GM12878 (cell line): ENCODE data around the gene CIAO1. TPM values are rescaled to one million over a fixed set of nuclear protein-coding genes. Genes with fewer than 3 reads are reported as not detected.

Experiments used
- ATAC-seq: fragments of 200-7000 bp; cut with Tn5 transposase; 3 replicates; pipeline ENCODE4 v1.9.1; 2020; ENCODE audit warnings: mild to moderate bottlenecking, moderate library complexity
- BruUV-seq: library from RNA; stranded (reverse); fragments of 400-500 nt; replicated peaks from 2 replicates; lab custom pipeline; 2021; lab: Mats Ljungman, UMichigan
- CTCF ChIA-PET: fragments of 300-600 bp; sonication (Branson Sonifier 250); formaldehyde crosslinking; extraction: SDS; loops from one replicate; lab custom pipeline; 2021; ENCODE audit warnings: inconsistent platforms; lab: Yijun Ruan, JAX
- POLR2A ChIA-PET: fragments of 350-600 bp; formaldehyde crosslinking; extraction: SDS; loops from one replicate; lab custom pipeline; 2021; ENCODE audit warnings: inconsistent platforms; lab: Charles Lee
- RAD21 ChIA-PET: fragments of 300-600 bp; sonication (Branson Sonifier 250); formaldehyde crosslinking; loops from one replicate; lab custom pipeline; 2023; ENCODE audit warnings: antibody characterized with exemption; ENCODE audit not compliant: unreplicated experiment; lab: Charles Lee
- SMC1A ChIA-PET: fragments of 300-600 bp; sonication (Branson Sonifier 250); formaldehyde crosslinking; loops from one replicate; lab custom pipeline; 2023; ENCODE audit not compliant: unreplicated experiment, uncharacterized antibody; lab: Charles Lee
- DNase-seq: peaks from one replicate; pipeline ENCODE4 v3.0.0-alpha.2; 2011; ENCODE audit warnings: low read depth, low spot score
- FAIRE-seq: peaks from 3 replicates; lab custom pipeline; 2011; peaks lifted over from hg19 to GRCh38; lab: Jason Lieb, UNC
- H2AFZ ChIP-seq: 2 replicates; pipeline ENCODE4 v1.6.0; 2011; ENCODE audit warnings: low read depth, low read length, control low read depth; ENCODE audit not compliant: control insufficient read depth
- H3K27ac ChIP-seq: 2 replicates; pipeline ENCODE4 v1.5.1; 2011; ENCODE audit warnings: control low read depth; ENCODE audit not compliant: control insufficient read depth, insufficient read depth
- H3K27me3 ChIP-seq, 2 experiments: replicated peaks in 1 of 2; 2 replicates each; pipeline versions ENCODE4 v1.6.0 to v1.6.1; 2011; ENCODE audit warnings: low read length in 1 of 2; ENCODE audit not compliant: control insufficient read depth in 2 of 2, insufficient read depth in 2 of 2
- H3K36me3 ChIP-seq, 2 experiments: 2 replicates each; pipeline ENCODE4 v1.5.1; 2011; ENCODE audit warnings: low read length in 1 of 2; ENCODE audit not compliant: control insufficient read depth in 2 of 2, insufficient read depth in 2 of 2
- H3K4me1 ChIP-seq: 2 replicates; pipeline ENCODE4 v1.6.1; 2011; ENCODE audit warnings: mild to moderate bottlenecking, low read length, moderate library complexity, mixed read lengths; ENCODE audit not compliant: control insufficient read depth, insufficient read depth
- H3K4me2 ChIP-seq: 2 replicates; pipeline ENCODE4 v1.6.0; 2011; ENCODE audit warnings: control low read depth; ENCODE audit not compliant: control insufficient read depth, insufficient read depth
- H3K4me3 ChIP-seq: fragments of 200-600 bp; sonication (generic); 2 replicates; pipeline ENCODE4 v1.5.1; 2016
- H3K79me2 ChIP-seq: 2 replicates; pipeline ENCODE4 v1.6.0; 2011; ENCODE audit warnings: low read length; ENCODE audit not compliant: control insufficient read depth, insufficient read depth
- H3K9ac ChIP-seq: 2 replicates; pipeline ENCODE4 v1.8.0; 2011; ENCODE audit warnings: low read length, control low read depth, mixed read lengths; ENCODE audit not compliant: control insufficient read depth, insufficient read depth
- H3K9me3 ChIP-seq: replicated peaks from 3 replicates; pipeline ENCODE4 v1.5.1; 2011; ENCODE audit warnings: mild to moderate bottlenecking, low read length; ENCODE audit not compliant: control insufficient read depth, insufficient read depth
- H4K20me1 ChIP-seq: 2 replicates; pipeline ENCODE4 v1.6.0; 2011; ENCODE audit not compliant: control insufficient read depth, insufficient read depth
- GATAD2B ChIP-seq: fragments of 450-650 bp; conservative IDR thresholded peaks from 2 replicates; pipeline ENCODE4 v1.6.1; 2017; ENCODE audit warnings: low read depth, mild to moderate bottlenecking, moderate library complexity
- NR2F1 ChIP-seq: fragments of 450-650 bp; conservative IDR thresholded peaks from 2 replicates; pipeline ENCODE4 v1.6.1; 2017; ENCODE audit warnings: mild to moderate bottlenecking
- POLR2A ChIP-seq: IDR thresholded peaks from 2 replicates; pipeline ENCODE4 v1.6.1; 2011; ENCODE audit warnings: low read depth, mild to moderate bottlenecking, low read length
- POLR2AphosphoS5 ChIP-seq: IDR thresholded peaks from 2 replicates; pipeline ENCODE4 v1.6.1; 2011; ENCODE audit warnings: mild to moderate bottlenecking, low read length, inconsistent platforms
- RAD21 ChIP-seq: IDR thresholded peaks from 2 replicates; pipeline ENCODE4 v1.6.1; 2011; ENCODE audit warnings: mild to moderate bottlenecking, low read depth, low read length, moderate library complexity; ENCODE audit not compliant: insufficient read depth
- STAT1 ChIP-seq: fragments of 450-650 bp; conservative IDR thresholded peaks from 2 replicates; pipeline ENCODE4 v1.6.1; 2014; ENCODE audit warnings: antibody characterized with exemption, mild to moderate bottlenecking
- ZNF24 ChIP-seq: fragments of 450-650 bp; IDR thresholded peaks from 2 replicates; pipeline ENCODE4 v1.6.1; 2017; ENCODE audit warnings: antibody characterized with exemption, mild to moderate bottlenecking
- WGBS: methylation state at CpG from one replicate; pipeline ENCODE4 v1.1.6; 2016; ENCODE audit warnings: low lambda C conversion rate; ENCODE audit not compliant: insufficient replicate concordance, insufficient coverage; ENCODE audit errors: missing lambda C conversion rate; 5-methylcytosine and 5-hydroxymethylcytosine counted together
- in situ Hi-C: fragments of 300-500 bp; cut with MboI; formaldehyde crosslinking; loops from 9 replicates; pipeline ENCODE4 v1.14.3; 2018; ENCODE audit warnings: mixed read lengths
- intact Hi-C: fragments of 100-400 bp; cut with micrococcal nuclease; formaldehyde crosslinking; loops from one replicate; pipeline ENCODE4 v1.14.2; 2022; ENCODE audit not compliant: unreplicated experiment
- polyA plus RNA-seq, 11 experiments: library from polyadenylated mRNA; depleted of rRNA in 4 of 11; unstranded in 6 of 11; stranded (reverse) in 5 of 11; fragments of >200 nt; fragmentation: Nextera tagmentation in 4 of 11; fragmentation: Illumina TruSeq in 1 of 11; extraction: Ambion mirVana in 4 of 11; extraction: Trizol in 1 of 11; gene quantifications; 1 replicate in 1 of 11; 2 replicates in 10 of 11; pipeline versions ENCODE4 v1.2.1 to v1.2.3, GENCODE V29; 2011 to 2016; ENCODE audit warnings: inconsistent platforms in 2 of 11, missing spikeins in 2 of 11, low read depth in 1 of 11
- total RNA-seq, 4 experiments: library from RNA; depleted of rRNA in 3 of 4; stranded (reverse); fragments of >200 nt in 3 of 4; fragmentation: Illumina TruSeq in 1 of 4; extraction: Trizol in 1 of 4; gene quantifications; 2 replicates each; pipeline versions ENCODE4 v1.2.1 to v1.2.3, GENCODE V29; 2013 to 2021
- TF ChIP-seq, protein P1 (sequence below): fragments of 450-650 bp; IDR thresholded peaks from 2 replicates; pipeline ENCODE4 v1.6.1; 2017; ENCODE audit warnings: mild to moderate bottlenecking, moderate library complexity
- TF ChIP-seq, protein P2 (sequence below): IDR thresholded peaks from 2 replicates; pipeline ENCODE4 v1.6.1; 2012; ENCODE audit warnings: low read depth, low read length, improper control_type of control experiment
- TF ChIP-seq, protein P3 (sequence below): IDR thresholded peaks from 2 replicates; pipeline ENCODE4 v1.6.1; 2012; ENCODE audit warnings: mild to moderate bottlenecking, low read depth, low read length
- TF ChIP-seq, protein P4 (sequence below): fragments of 450-650 bp; formaldehyde crosslinking; IDR thresholded peaks from 2 replicates; pipeline ENCODE4 v1.4.0; 2022; ENCODE audit warnings: mild to moderate bottlenecking, moderate library complexity

Gene CIAO1
- total and polyA plus RNA-seq, 10 of the 15 experiments (the other 5 are each of a cell fraction or from before 2014, with no cell fraction given), result 8.3 to 89.4 (median 63.4) TPM

DNA sequence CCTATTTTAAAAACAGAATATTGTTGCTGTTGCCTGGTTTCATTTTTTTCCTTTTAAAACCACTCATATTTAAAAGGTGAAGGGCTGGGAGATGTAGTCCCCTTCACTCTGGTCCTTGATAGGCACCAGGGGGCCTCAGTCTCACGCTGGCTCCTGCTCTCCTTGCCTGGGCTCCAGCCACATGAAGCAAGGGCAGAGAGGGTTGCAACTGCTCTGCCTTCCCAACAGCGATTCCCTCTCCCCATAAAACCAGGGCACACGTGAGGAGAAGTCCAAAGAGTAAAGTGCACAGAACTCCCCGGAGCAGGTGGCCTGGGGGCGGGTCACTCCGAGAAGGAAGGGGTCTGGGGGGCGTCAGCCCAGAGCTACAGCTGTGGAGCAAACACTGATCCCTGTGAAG is 13.0 kb upstream of the CIAO1 start (continued):
- TF ChIP-seq, protein P1, sequence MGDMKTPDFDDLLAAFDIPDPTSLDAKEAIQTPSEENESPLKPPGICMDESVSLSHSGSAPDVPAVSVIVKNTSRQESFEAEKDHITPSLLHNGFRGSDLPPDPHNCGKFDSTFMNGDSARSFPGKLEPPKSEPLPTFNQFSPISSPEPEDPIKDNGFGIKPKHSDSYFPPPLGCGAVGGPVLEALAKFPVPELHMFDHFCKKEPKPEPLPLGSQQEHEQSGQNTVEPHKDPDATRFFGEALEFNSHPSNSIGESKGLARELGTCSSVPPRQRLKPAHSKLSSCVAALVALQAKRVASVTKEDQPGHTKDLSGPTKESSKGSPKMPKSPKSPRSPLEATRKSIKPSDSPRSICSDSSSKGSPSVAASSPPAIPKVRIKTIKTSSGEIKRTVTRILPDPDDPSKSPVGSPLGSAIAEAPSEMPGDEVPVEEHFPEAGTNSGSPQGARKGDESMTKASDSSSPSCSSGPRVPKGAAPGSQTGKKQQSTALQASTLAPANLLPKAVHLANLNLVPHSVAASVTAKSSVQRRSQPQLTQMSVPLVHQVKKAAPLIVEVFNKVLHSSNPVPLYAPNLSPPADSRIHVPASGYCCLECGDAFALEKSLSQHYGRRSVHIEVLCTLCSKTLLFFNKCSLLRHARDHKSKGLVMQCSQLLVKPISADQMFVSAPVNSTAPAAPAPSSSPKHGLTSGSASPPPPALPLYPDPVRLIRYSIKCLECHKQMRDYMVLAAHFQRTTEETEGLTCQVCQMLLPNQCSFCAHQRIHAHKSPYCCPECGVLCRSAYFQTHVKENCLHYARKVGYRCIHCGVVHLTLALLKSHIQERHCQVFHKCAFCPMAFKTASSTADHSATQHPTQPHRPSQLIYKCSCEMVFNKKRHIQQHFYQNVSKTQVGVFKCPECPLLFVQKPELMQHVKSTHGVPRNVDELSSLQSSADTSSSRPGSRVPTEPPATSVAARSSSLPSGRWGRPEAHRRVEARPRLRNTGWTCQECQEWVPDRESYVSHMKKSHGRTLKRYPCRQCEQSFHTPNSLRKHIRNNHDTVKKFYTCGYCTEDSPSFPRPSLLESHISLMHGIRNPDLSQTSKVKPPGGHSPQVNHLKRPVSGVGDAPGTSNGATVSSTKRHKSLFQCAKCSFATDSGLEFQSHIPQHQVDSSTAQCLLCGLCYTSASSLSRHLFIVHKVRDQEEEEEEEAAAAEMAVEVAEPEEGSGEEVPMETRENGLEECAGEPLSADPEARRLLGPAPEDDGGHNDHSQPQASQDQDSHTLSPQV, result no peak
- TF ChIP-seq STAT1 (no peak), GATAD2B (no peak), POLR2AphosphoS5 (no peak)
- TF ChIP-seq, protein P2, sequence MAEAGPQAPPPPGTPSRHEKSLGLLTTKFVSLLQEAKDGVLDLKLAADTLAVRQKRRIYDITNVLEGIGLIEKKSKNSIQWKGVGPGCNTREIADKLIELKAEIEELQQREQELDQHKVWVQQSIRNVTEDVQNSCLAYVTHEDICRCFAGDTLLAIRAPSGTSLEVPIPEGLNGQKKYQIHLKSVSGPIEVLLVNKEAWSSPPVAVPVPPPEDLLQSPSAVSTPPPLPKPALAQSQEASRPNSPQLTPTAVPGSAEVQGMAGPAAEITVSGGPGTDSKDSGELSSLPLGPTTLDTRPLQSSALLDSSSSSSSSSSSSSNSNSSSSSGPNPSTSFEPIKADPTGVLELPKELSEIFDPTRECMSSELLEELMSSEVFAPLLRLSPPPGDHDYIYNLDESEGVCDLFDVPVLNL, result no peak
- TF ChIP-seq, all 136 proteins: peak for 0

DNA sequence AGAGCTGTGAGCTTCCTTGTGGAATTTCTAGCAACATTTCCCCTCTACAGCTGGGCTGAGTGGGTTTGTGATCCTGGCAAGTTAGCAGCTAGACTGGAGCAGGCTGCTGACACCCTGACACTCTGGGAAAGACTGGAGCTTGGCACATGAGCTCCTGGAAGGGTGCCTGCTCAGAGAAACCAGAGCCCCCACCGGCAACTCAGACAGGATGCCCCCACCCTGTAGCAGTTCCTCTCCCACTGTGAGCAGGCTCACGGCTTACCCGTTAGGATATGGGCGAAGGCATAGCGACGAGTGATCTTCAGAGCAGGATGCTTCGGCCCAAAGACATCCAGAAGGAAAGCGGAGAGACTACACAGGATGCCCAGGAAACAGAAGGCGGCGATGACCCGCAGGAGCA is 11.5 kb upstream of the CIAO1 start:
- ChIA-PET SMC1A (interaction anchor here (0.7 to 2.2 kb wide), 6 partner anchors 12 to 85 kb away, joined by 3 to 6 read pairs (median 4); no protein-coding TSS in a partner anchor), POLR2A (no interaction called here), RAD21 (no interaction called here), CTCF (interaction anchor here (0.7 to 2.2 kb wide), 5 partner anchors 8 to 73 kb away, joined by 3 to 6 read pairs (median 3); no protein-coding TSS in a partner anchor)
- in situ Hi-C loops (loop anchor here (25.0 kb wide), 1 partner anchor 242 kb away; no protein-coding TSS in a partner anchor), intact Hi-C loops (no loop called here)
- no peak overlapping the region for H3K4me2 ChIP-seq
- H3K4me1 ChIP-seq, result peaks cover 9% of the 10 kb centered on the region
- FAIRE-seq, result no peak
- BruUV-seq, result no TSS peak
- H3K27ac ChIP-seq, result no peak overlapping the region
- no peak overlapping the region for H3K4me3 ChIP-seq
- no peaks in the 10 kb centered on the region for H3K27me3 ChIP-seq
- DNase-seq, result no peak
- ATAC-seq, result no peak
- H3K9ac ChIP-seq, result no peak overlapping the region
- no peak overlapping the region for H2AFZ ChIP-seq
- WGBS, result 85% methylated on average over 11 of the region's 11 CpGs
- peaks cover 8% of the 10 kb centered on the region for H3K79me2 ChIP-seq
- H3K9me3 ChIP-seq, result no peaks in the 10 kb centered on the region
- H3K36me3 ChIP-seq, result peaks cover 30 to 33% of the 10 kb centered on the region in 2 experiments
- H4K20me1 ChIP-seq, result no peaks in the 10 kb centered on the region
- TF ChIP-seq NR2F1 (no peak), ZNF24 (no peak), POLR2A (no peak), RAD21 (no peak)
- TF ChIP-seq, protein P3, sequence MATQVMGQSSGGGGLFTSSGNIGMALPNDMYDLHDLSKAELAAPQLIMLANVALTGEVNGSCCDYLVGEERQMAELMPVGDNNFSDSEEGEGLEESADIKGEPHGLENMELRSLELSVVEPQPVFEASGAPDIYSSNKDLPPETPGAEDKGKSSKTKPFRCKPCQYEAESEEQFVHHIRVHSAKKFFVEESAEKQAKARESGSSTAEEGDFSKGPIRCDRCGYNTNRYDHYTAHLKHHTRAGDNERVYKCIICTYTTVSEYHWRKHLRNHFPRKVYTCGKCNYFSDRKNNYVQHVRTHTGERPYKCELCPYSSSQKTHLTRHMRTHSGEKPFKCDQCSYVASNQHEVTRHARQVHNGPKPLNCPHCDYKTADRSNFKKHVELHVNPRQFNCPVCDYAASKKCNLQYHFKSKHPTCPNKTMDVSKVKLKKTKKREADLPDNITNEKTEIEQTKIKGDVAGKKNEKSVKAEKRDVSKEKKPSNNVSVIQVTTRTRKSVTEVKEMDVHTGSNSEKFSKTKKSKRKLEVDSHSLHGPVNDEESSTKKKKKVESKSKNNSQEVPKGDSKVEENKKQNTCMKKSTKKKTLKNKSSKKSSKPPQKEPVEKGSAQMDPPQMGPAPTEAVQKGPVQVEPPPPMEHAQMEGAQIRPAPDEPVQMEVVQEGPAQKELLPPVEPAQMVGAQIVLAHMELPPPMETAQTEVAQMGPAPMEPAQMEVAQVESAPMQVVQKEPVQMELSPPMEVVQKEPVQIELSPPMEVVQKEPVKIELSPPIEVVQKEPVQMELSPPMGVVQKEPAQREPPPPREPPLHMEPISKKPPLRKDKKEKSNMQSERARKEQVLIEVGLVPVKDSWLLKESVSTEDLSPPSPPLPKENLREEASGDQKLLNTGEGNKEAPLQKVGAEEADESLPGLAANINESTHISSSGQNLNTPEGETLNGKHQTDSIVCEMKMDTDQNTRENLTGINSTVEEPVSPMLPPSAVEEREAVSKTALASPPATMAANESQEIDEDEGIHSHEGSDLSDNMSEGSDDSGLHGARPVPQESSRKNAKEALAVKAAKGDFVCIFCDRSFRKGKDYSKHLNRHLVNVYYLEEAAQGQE, result no peak
- TF ChIP-seq, protein P4, sequence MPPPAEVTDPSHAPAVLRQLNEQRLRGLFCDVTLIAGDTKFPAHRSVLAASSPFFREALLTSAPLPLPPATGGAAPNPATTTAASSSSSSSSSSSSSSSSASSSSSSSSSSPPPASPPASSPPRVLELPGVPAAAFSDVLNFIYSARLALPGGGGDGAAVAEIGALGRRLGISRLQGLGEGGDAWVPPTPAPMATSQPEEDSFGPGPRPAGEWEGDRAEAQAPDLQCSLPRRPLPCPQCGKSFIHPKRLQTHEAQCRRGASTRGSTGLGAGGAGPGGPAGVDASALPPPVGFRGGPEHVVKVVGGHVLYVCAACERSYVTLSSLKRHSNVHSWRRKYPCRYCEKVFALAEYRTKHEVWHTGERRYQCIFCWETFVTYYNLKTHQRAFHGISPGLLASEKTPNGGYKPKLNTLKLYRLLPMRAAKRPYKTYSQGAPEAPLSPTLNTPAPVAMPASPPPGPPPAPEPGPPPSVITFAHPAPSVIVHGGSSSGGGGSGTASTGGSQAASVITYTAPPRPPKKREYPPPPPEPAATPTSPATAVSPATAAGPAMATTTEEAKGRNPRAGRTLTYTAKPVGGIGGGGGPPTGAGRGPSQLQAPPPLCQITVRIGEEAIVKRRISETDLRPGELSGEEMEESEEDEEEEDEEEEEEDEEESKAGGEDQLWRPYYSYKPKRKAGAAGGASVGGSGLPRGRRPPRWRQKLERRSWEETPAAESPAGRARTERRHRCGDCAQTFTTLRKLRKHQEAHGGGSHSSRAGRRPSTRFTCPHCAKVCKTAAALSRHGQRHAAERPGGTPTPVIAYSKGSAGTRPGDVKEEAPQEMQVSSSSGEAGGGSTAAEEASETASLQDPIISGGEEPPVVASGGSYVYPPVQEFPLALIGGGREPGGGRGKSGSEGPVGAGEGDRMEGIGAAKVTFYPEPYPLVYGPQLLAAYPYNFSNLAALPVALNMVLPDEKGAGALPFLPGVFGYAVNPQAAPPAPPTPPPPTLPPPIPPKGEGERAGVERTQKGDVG (CRISPR knock-in tag), result no peak
